Spleen (tissue), 11 donors: ENCODE data around the gene NUDT15. TPM values are rescaled to one million over a fixed set of nuclear protein-coding genes. Genes with fewer than 3 reads are reported as not detected.

Source experiments
- DNase-seq: peaks from one replicate; pipeline ENCODE4 v3.0.0-alpha.2; 2020
- H3K27ac ChIP-seq, 8 donors: fragments of 200-600 bp; sonication (generic) in 7 of 8; 1 replicate in 4 of 8; 2 replicates in 4 of 8; pipeline versions ENCODE4 v1.5.0 to v1.8.0; 2016 to 2021; ENCODE audit warnings: inconsistent platforms in 4 of 8, mild to moderate bottlenecking in 4 of 8, moderate library complexity in 1 of 8
- H3K27me3 ChIP-seq, 7 donors: fragments of 200-600 bp; sonication (generic) in 6 of 7; replicated peaks in 1 of 7; 1 replicate in 4 of 7; 2 replicates in 3 of 7; pipeline versions ENCODE4 v1.5.0 to v1.8.0; 2016 to 2021; ENCODE audit warnings: inconsistent platforms in 3 of 7, mild to moderate bottlenecking in 1 of 7
- H3K36me3 ChIP-seq, 6 donors: fragments of 200-600 bp; sonication (generic) in 5 of 6; 1 replicate in 4 of 6; 2 replicates in 2 of 6; pipeline versions ENCODE4 v1.5.0 to v1.8.0; 2016 to 2021; ENCODE audit warnings: inconsistent platforms in 2 of 6
- H3K4me1 ChIP-seq, 6 donors: fragments of 200-600 bp; sonication (generic) in 5 of 6; 1 replicate in 3 of 6; 2 replicates in 3 of 6; pipeline versions ENCODE4 v1.5.0 to v1.8.0; 2016 to 2021; ENCODE audit warnings: inconsistent platforms in 3 of 6
- H3K4me3 ChIP-seq, 8 donors: fragments of 200-600 bp; sonication (generic) in 7 of 8; 1 replicate in 4 of 8; 2 replicates in 4 of 8; pipeline versions ENCODE4 v1.5.0 to v1.8.0; 2016 to 2021; ENCODE audit warnings: inconsistent platforms in 4 of 8, mild to moderate bottlenecking in 4 of 8, moderate library complexity in 2 of 8
- H3K9me3 ChIP-seq, 8 donors: fragments of 200-600 bp; sonication (generic) in 7 of 8; 1 replicate in 4 of 8; 2 replicates in 4 of 8; pipeline versions ENCODE4 v1.5.0 to v1.8.0; 2016 to 2021; ENCODE audit warnings: inconsistent platforms in 4 of 8
- POLR2A ChIP-seq, 3 donors: fragments of 450-650 bp; IDR thresholded peaks; one replicate each; pipeline ENCODE4 v1.5.1; 2017; ENCODE audit warnings: antibody characterized with exemption in 3 of 3, mild to moderate bottlenecking in 1 of 3
- POLR2AphosphoS5 ChIP-seq, 3 donors: sonication (generic); formaldehyde crosslinking; IDR thresholded peaks; one replicate each; pipeline ENCODE4 v1.5.1; 2017; ENCODE audit warnings: antibody characterized with exemption in 3 of 3
- WGBS, 5 donors: extraction: QIAGEN DNeasy Blood & Tissue Kit in 3 of 5; methylation state at CpG; one replicate each; pipeline versions ENCODE4 v1.1.5 to v1.1.7; 2013 to 2018; 5-methylcytosine and 5-hydroxymethylcytosine counted together
- intact Hi-C: fragments of 100-400 bp; cut with DNase I; formaldehyde crosslinking; loops from one replicate; pipeline ENCODE4 v1.15.0; 2023; ENCODE audit warnings: low total_unique reads
- polyA plus RNA-seq, 3 donors: library from polyadenylated mRNA; stranded (reverse); fragments of 200-250 nt; gene quantifications; one replicate each; pipeline ENCODE4 v1.2.1, GENCODE V29; 2013
- total RNA-seq, 7 donors: library from RNA; depleted of rRNA in 3 of 7; stranded (reverse); fragments of >200 nt in 3 of 7; fragmentation: NEBNext Ultra II Directional in 4 of 7; extraction: Animal tissue kit (Norgen Biotek cat#: 25700) in 4 of 7; gene quantifications; one replicate each; pipeline versions ENCODE4 v1.1.0 to v1.2.1, GENCODE V29; 2016 to 2021
- TF ChIP-seq, protein P1 (sequence below), 11 experiments: fragments of 200-600 bp in 7 of 11; fragments of 450-650 bp in 4 of 11; sonication (generic) in 4 of 11; IDR thresholded peaks in 8 of 11; conservative IDR thresholded peaks in 3 of 11; 1 replicate in 7 of 11; 2 replicates in 4 of 11; pipeline versions ENCODE4 v1.4.0 to v1.8.0; 2016 to 2021; ENCODE audit warnings: antibody characterized with exemption in 11 of 11, inconsistent platforms in 4 of 11, mild to moderate bottlenecking in 1 of 11
- donor health status: healthy with polysubstance abuse.
- donor health status: DM: no; HTN: no; CAD: no; lungs with moderate emphysema.
- donor health status: DM: no; HTN: no; CAD: no.
- donor health status: Bipolar disorder and iron deficiency.
- donor health status: healthy.
- donor health status: DM: no; HTN: no; CAD: no.
- donor health status: DM: yes; HTN: yes; CAD: no.

Gene NUDT15
- total and polyA plus RNA-seq, 10 donors, result 4.5 to 9.4 (median 5.8) TPM

- no peak for DNase-seq
- 94 to 98% (median 96%) methylated on average over 3 of the region's 3 CpGs for WGBS, 5 donors
- intact Hi-C loops, result no loop called here
- no peak overlapping the region for H3K27ac ChIP-seq
- H3K4me3 ChIP-seq, result no peak overlapping the region
- H3K4me1 ChIP-seq, result no peaks in the 10 kb centered on the region
- H3K27me3 ChIP-seq, result no peaks in the 10 kb centered on the region
- no peak for TF ChIP-seq POLR2A (IDR thresholded peaks at IDR 0.05)
- TF ChIP-seq, protein P1, sequence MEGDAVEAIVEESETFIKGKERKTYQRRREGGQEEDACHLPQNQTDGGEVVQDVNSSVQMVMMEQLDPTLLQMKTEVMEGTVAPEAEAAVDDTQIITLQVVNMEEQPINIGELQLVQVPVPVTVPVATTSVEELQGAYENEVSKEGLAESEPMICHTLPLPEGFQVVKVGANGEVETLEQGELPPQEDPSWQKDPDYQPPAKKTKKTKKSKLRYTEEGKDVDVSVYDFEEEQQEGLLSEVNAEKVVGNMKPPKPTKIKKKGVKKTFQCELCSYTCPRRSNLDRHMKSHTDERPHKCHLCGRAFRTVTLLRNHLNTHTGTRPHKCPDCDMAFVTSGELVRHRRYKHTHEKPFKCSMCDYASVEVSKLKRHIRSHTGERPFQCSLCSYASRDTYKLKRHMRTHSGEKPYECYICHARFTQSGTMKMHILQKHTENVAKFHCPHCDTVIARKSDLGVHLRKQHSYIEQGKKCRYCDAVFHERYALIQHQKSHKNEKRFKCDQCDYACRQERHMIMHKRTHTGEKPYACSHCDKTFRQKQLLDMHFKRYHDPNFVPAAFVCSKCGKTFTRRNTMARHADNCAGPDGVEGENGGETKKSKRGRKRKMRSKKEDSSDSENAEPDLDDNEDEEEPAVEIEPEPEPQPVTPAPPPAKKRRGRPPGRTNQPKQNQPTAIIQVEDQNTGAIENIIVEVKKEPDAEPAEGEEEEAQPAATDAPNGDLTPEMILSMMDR (IDR thresholded peaks at IDR 0.05 in 8 of 11, conservative IDR thresholded peaks at IDR 0.05 in 3 of 11), result no peak
- no peak for TF ChIP-seq POLR2AphosphoS5 (IDR thresholded peaks at IDR 0.05)
- peaks cover 12 to 55% (median 39%) of the 10 kb centered on the region in 8 donors for H3K9me3 ChIP-seq
- H3K36me3 ChIP-seq, result peaks cover 14 to 81% (median 36%) of the 10 kb centered on the region in 6 donors
These were observed 28.9 kb downstream of the NUDT15 start for GRCh38 chr13:48066310-48066989.

- intact Hi-C loops, result no loop called here
- peaks cover 16 to 88% (median 52%) of the 10 kb centered on the region in 6 donors for H3K36me3 ChIP-seq
- no peaks in the 10 kb centered on the region for H3K4me1 ChIP-seq
- no peak for DNase-seq
- H3K4me3 ChIP-seq, result no peak overlapping the region
- no peaks in the 10 kb centered on the region for H3K27me3 ChIP-seq
- no peak for TF ChIP-seq POLR2AphosphoS5 (IDR thresholded peaks at IDR 0.05)
- TF ChIP-seq, protein P1 (IDR thresholded peaks at IDR 0.05 in 8 of 11, conservative IDR thresholded peaks at IDR 0.05 in 3 of 11), result no peak
- TF ChIP-seq POLR2A (IDR thresholded peaks at IDR 0.05), result no peak
- H3K27ac ChIP-seq, result no peak overlapping the region
- H3K9me3 ChIP-seq, result peaks cover 12 to 70% (median 46%) of the 10 kb centered on the region in 8 donors
These were observed 30.5 kb downstream of the NUDT15 start for GRCh38 chr13:48068036-48068435.

GRCh38 chr13:48068952-48069351 is 31.4 kb downstream of the NUDT15 start:
- Histone ChIP-seq H3K36me3 (peaks cover 16 to 92% (median 60%) of the 10 kb centered on the region in 6 donors), H3K4me3 (no peak overlapping the region), H3K4me1 (no peaks in the 10 kb centered on the region), H3K9me3 (peaks cover 12 to 77% (median 46%) of the 10 kb centered on the region in 8 donors), H3K27ac (no peak overlapping the region), H3K27me3 (no peaks in the 10 kb centered on the region)
- no peak for DNase-seq
- intact Hi-C loops, result no loop called here
- WGBS, 5 donors, result 94 to 100% (median 99%) methylated on average over 2 of the region's 2 CpGs
- TF ChIP-seq, protein P1 (IDR thresholded peaks at IDR 0.05 in 8 of 11, conservative IDR thresholded peaks at IDR 0.05 in 3 of 11), result no peak
- TF ChIP-seq POLR2AphosphoS5 (IDR thresholded peaks at IDR 0.05) (no peak), POLR2A (IDR thresholded peaks at IDR 0.05) (no peak)

DNA sequence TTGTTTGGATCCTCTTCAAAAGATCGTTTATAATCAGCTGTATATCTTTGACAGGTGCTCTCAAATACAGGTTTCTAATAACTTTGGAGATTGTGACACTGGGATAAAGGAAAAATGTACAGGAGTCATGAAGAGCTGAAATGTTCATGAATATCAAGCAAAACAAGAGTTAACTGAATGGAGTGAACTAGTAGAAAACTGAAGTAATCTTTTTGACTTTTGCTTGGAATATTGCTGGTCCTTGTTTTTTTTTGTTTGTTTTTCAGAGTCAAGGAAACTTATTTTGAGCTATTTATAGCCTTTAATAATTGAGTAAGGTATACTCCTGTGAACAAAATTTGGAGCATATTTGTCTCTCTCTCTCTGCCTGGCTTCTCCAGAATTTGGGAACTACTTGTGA is 32.0 kb downstream of the NUDT15 start:
- TF ChIP-seq, protein P1 (IDR thresholded peaks at IDR 0.05 in 8 of 11, conservative IDR thresholded peaks at IDR 0.05 in 3 of 11), result no peak
- TF ChIP-seq POLR2AphosphoS5 (IDR thresholded peaks at IDR 0.05) (no peak), POLR2A (IDR thresholded peaks at IDR 0.05) (no peak)
- no peaks in the 10 kb centered on the region for H3K27me3 ChIP-seq
- H3K4me3 ChIP-seq, result no peak overlapping the region
- intact Hi-C loops, result no loop called here
- peaks cover 16 to 98% (median 66%) of the 10 kb centered on the region in 6 donors for H3K36me3 ChIP-seq
- DNase-seq, result no peak
- H3K4me1 ChIP-seq, result no peaks in the 10 kb centered on the region
- 94 to 100% (median 98%) methylated on average over 1 of the region's 1 CpG for WGBS, 5 donors
- no peak overlapping the region for H3K27ac ChIP-seq
- peaks cover 12 to 77% (median 46%) of the 10 kb centered on the region in 8 donors for H3K9me3 ChIP-seq
